CD4-positive, alpha-beta T cell (primary cell): ENCODE data around the gene NCAPD2. TPM values are rescaled to one million over a fixed set of nuclear protein-coding genes. Genes with fewer than 3 reads are reported as not detected.

Experiments used
- ATAC-seq: fragments of 200-7000 bp; cut with Tn5 transposase; one replicate; pipeline ENCODE4 v1.10.0; 2022; ENCODE audit warnings: mild to moderate bottlenecking; ENCODE audit not compliant: poor library complexity
- CTCF ChIA-PET: fragments of 350-600 bp; sonication (Branson Sonifier 250); formaldehyde crosslinking; loops from one replicate; lab custom pipeline; 2021; ENCODE audit warnings: antibody characterized with exemption, inconsistent platforms; lab: Charles Lee
- POLR2A ChIA-PET: fragments of 350-600 bp; sonication (Branson Sonifier 250); formaldehyde crosslinking; loops from one replicate; lab custom pipeline; 2021; ENCODE audit warnings: antibody characterized with exemption, inconsistent platforms; lab: Charles Lee
- DNase-seq, 14 experiments: peaks; one replicate each; pipeline ENCODE4 v3.0.0-alpha.2; 2013 to 2020; ENCODE audit warnings: mixed read lengths in 2 of 14
- H3K27ac ChIP-seq, 2 donors: one replicate each; pipeline versions ENCODE4 v1.5.1 to v1.7.0; 2013; ENCODE audit warnings: low read length in 2 of 2, low read depth in 1 of 2, mild to moderate bottlenecking in 1 of 2
- H3K27me3 ChIP-seq, 2 experiments: 1 replicate in 1 of 2; 2 replicates in 1 of 2; pipeline versions ENCODE4 v1.6.1 to v1.7.0; 2013; ENCODE audit warnings: low read length in 2 of 2, control low read depth in 1 of 2, mild to moderate bottlenecking in 1 of 2, moderate library complexity in 1 of 2; ENCODE audit not compliant: insufficient read depth in 2 of 2, control insufficient read depth in 1 of 2
- H3K36me3 ChIP-seq: one replicate; pipeline ENCODE4 v1.6.1; 2013; ENCODE audit warnings: low read length, control low read depth; ENCODE audit not compliant: insufficient read depth
- H3K4me1 ChIP-seq: one replicate; pipeline ENCODE4 v1.6.1; 2013; ENCODE audit warnings: low read length, control low read depth; ENCODE audit not compliant: insufficient read depth
- H3K4me3 ChIP-seq: one replicate; pipeline ENCODE4 v1.5.1; 2013; ENCODE audit warnings: mild to moderate bottlenecking, low read length, moderate library complexity
- H3K9me3 ChIP-seq, 2 experiments: 1 replicate in 1 of 2; 2 replicates in 1 of 2; pipeline versions ENCODE4 v1.6.1 to v1.7.0; 2013; ENCODE audit warnings: low read length in 2 of 2, mild to moderate bottlenecking in 2 of 2, control low read depth in 1 of 2, moderate library complexity in 1 of 2; ENCODE audit not compliant: control insufficient read depth in 1 of 2, insufficient read depth in 1 of 2
- H3K27ac Mint-ChIP-seq: one replicate; pipeline ENCODE4 v1.8.0; 2020; ENCODE audit warnings: mixed read lengths
- H3K27me3 Mint-ChIP-seq: one replicate; pipeline ENCODE4 v1.8.0; 2021; ENCODE audit warnings: mixed read lengths
- H3K36me3 Mint-ChIP-seq: one replicate; pipeline ENCODE4 v1.8.0; 2021; ENCODE audit warnings: low read depth, mixed read lengths
- H3K4me1 Mint-ChIP-seq: one replicate; pipeline ENCODE4 v1.8.0; 2021; ENCODE audit warnings: low read depth, mixed read lengths
- H3K4me3 Mint-ChIP-seq: one replicate; pipeline ENCODE4 v1.8.0; 2020; ENCODE audit warnings: mild to moderate bottlenecking, mixed read lengths
- H3K9me3 Mint-ChIP-seq: one replicate; pipeline ENCODE4 v1.8.0; 2020; ENCODE audit warnings: mixed read lengths
- intact Hi-C, 2 experiments: fragments of 100-400 bp; cut with DNase I in 1 of 2; cut with micrococcal nuclease in 1 of 2; formaldehyde crosslinking; loops; one replicate each; pipeline versions ENCODE4 v1.15.1 to v1.9.0; 2023 to 2025; cut with DNase I, micrococcal nuclease
- total RNA-seq, 174 experiments: library from RNA in 2 of 174; stranded (reverse) in 2 of 174; gene quantifications; one replicate each; pipeline ENCODE4 v1.2.3 and lab custom pipeline; 2021 to 2026
- TF ChIP-seq, protein P1 (sequence below): fragments of 200-600 bp; IDR thresholded peaks from one replicate; pipeline ENCODE4 v1.8.0; 2022; ENCODE audit warnings: antibody characterized with exemption, mild to moderate bottlenecking

The NCAPD2 gene
- total RNA-seq, 2 experiments from 2014 or later = 13.7 to 14.9 TPM

DNA sequence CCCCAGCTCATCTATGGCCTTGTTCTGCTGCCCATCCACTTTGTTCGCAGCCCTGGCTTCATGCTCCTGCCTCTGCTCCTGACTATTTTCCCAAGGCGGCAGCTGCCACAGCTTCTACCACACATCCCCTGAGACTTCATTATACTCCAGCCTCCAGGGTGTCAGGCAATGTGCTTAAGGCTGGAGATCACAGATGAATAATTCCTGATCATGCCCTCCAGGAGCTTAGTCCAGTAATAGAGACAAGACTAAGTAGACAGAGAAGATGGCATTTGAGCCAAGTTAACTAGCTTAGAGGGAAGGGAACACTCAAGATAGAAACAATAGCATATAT lies 34.9 kb upstream of the NCAPD2 start:
- Histone ChIP-seq H3K9me3 (no peaks in the 10 kb centered on the region), H3K36me3 (peaks cover 79% of the 10 kb centered on the region), H3K27me3 (no peaks in the 10 kb centered on the region), H3K27ac (peak overlapping the region; percentile 5 to 40), H3K4me3 (no peak overlapping the region), H3K4me1 (peaks cover 74% of the 10 kb centered on the region)
- no peak for ATAC-seq
- no peaks in the 10 kb centered on the region for H3K9me3 Mint-ChIP-seq
- H3K27ac Mint-ChIP-seq = peak overlapping the region; percentile 92
- intact Hi-C loops = no loop called here
- H3K27me3 Mint-ChIP-seq = no peaks in the 10 kb centered on the region
- DNase-seq = no peak
- ChIA-PET POLR2A (interaction anchor here (3.6 to 16.2 kb wide), 3 partner anchors 11 to 34 kb away, joined by 28 to 203 read pairs (median 29); partner anchors contain the start of genes CD27, MRPL51 and VAMP1), CTCF (interaction anchor here (1.2 to 1.7 kb wide), 3 partner anchors 14 to 35 kb away, joined by 3 to 7 read pairs (median 6); partner anchors contain the start of gene CD27)
- peaks cover 91% of the 10 kb centered on the region for H3K36me3 Mint-ChIP-seq
- TF ChIP-seq, protein P1, sequence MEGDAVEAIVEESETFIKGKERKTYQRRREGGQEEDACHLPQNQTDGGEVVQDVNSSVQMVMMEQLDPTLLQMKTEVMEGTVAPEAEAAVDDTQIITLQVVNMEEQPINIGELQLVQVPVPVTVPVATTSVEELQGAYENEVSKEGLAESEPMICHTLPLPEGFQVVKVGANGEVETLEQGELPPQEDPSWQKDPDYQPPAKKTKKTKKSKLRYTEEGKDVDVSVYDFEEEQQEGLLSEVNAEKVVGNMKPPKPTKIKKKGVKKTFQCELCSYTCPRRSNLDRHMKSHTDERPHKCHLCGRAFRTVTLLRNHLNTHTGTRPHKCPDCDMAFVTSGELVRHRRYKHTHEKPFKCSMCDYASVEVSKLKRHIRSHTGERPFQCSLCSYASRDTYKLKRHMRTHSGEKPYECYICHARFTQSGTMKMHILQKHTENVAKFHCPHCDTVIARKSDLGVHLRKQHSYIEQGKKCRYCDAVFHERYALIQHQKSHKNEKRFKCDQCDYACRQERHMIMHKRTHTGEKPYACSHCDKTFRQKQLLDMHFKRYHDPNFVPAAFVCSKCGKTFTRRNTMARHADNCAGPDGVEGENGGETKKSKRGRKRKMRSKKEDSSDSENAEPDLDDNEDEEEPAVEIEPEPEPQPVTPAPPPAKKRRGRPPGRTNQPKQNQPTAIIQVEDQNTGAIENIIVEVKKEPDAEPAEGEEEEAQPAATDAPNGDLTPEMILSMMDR = no peak
- H3K4me3 Mint-ChIP-seq = peak overlapping the region; percentile 44
- peaks cover 80% of the 10 kb centered on the region for H3K4me1 Mint-ChIP-seq

DNA sequence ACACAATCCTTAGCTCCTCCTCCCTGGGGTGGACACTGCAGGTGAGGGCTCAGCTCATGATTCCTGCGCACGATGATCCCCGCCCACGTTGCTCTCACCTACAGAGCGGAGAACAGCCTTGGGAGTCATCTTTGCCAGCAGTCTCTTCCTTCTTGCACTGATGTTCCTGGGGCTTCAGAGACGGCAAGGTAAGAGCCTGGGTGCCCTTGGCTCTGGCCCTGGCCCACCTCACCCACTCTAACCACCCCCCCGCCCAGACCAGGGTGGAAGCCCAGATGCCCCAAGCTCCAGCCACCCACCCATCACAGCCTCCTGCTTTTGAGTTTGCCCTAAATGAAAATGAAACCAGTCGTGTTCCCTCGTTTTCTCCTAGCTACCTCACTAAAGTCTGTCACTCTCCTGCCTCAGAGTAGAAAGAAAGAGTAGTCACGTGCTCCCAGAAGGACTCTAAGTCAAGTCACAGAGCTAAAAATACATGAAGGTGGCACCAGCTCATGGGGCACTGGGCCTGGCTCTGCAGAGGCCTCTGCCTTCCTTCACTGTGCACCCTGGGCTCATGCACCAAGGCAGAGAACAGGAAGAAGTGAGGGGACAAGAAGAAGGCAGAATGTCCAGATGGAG lies 33.0 kb upstream of the NCAPD2 start:
- Mint-ChIP-seq H3K4me1 (peaks cover 82% of the 10 kb centered on the region), H3K9me3 (no peaks in the 10 kb centered on the region), H3K27ac (peak overlapping the region; percentile 92), H3K36me3 (peaks cover 91% of the 10 kb centered on the region), H3K27me3 (no peaks in the 10 kb centered on the region), H3K4me3 (peak overlapping the region; percentile 74)
- POLR2A ChIA-PET = interaction anchor here (0.6 to 16.2 kb wide), 26 partner anchors 9 to 229 kb away, joined by 3 to 225 read pairs (median 5); partner anchors contain the start of genes CD27, GAPDH, MRPL51 and NOP2
- H3K36me3 ChIP-seq = peaks cover 79% of the 10 kb centered on the region
- H3K27ac ChIP-seq = peak overlapping the region; percentile 94 to 97
- TF ChIP-seq, protein P1 = no peak
- peak; percentile 11 for ATAC-seq
- peak in 5 of 14 experiments; percentile 10 to 78 (median 64) for DNase-seq
- intact Hi-C loops = no loop called here
- H3K27me3 ChIP-seq = no peaks in the 10 kb centered on the region
- H3K9me3 ChIP-seq = no peaks in the 10 kb centered on the region
- peaks cover 83% of the 10 kb centered on the region for H3K4me1 ChIP-seq
- peak overlapping the region; percentile 35 for H3K4me3 ChIP-seq
- CTCF ChIA-PET = interaction anchor here (0.9 to 3.6 kb wide), 9 partner anchors 9 to 137 kb away, joined by 3 to 27 read pairs (median 6); partner anchors contain the start of genes GAPDH and VAMP1

- ATAC-seq (peak; percentile 82), DNase-seq (peak; percentile 59 to 96 (median 78))
- CTCF ChIA-PET = interaction anchor here (0.9 to 3.6 kb wide), 9 partner anchors 8 to 138 kb away, joined by 3 to 27 read pairs (median 6); partner anchors contain the start of genes GAPDH and VAMP1
- H3K36me3 ChIP-seq = peaks cover 82% of the 10 kb centered on the region
- intact Hi-C loops = loop anchor here in 1 of 2 experiments (1.0 to 2.0 kb wide), 3 partner anchors 9 to 31 kb away; partner anchors contain the start of genes CD27, MRPL51 and TAPBPL
- Mint-ChIP-seq H3K9me3 (no peaks in the 10 kb centered on the region), H3K27me3 (no peaks in the 10 kb centered on the region), H3K27ac (peak overlapping the region; percentile 92), H3K4me3 (peak overlapping the region; percentile 79), H3K4me1 (peaks cover 85% of the 10 kb centered on the region), H3K36me3 (peaks cover 90% of the 10 kb centered on the region)
- TF ChIP-seq, protein P1 = no peak
- peak overlapping the region; percentile 94 to 97 for H3K27ac ChIP-seq
- H3K9me3 ChIP-seq = no peaks in the 10 kb centered on the region
- POLR2A ChIA-PET = interaction anchor here (0.6 to 16.2 kb wide), 26 partner anchors 9 to 228 kb away, joined by 3 to 225 read pairs (median 5); partner anchors contain the start of genes CD27, GAPDH, MRPL51 and NOP2
- peak overlapping the region; percentile 35 for H3K4me3 ChIP-seq
- peaks cover 91% of the 10 kb centered on the region for H3K4me1 ChIP-seq
- no peaks in the 10 kb centered on the region for H3K27me3 ChIP-seq
Observed at GRCh38 chr12:6461401-6462233, 32.3 kb upstream of the NCAPD2 start.
